ENCODE data around the gene DIP2C. TPM values are rescaled to one million over a fixed set of nuclear protein-coding genes. Genes with fewer than 3 reads are reported as not detected.
A peak's percentile ranks its signal among the peaks of the same experiment; 100 is the strongest.

DIP2C gene
- total RNA-seq, 2 donors from 2014 or later, result 21.1 to 23.8 TPM

DNA sequence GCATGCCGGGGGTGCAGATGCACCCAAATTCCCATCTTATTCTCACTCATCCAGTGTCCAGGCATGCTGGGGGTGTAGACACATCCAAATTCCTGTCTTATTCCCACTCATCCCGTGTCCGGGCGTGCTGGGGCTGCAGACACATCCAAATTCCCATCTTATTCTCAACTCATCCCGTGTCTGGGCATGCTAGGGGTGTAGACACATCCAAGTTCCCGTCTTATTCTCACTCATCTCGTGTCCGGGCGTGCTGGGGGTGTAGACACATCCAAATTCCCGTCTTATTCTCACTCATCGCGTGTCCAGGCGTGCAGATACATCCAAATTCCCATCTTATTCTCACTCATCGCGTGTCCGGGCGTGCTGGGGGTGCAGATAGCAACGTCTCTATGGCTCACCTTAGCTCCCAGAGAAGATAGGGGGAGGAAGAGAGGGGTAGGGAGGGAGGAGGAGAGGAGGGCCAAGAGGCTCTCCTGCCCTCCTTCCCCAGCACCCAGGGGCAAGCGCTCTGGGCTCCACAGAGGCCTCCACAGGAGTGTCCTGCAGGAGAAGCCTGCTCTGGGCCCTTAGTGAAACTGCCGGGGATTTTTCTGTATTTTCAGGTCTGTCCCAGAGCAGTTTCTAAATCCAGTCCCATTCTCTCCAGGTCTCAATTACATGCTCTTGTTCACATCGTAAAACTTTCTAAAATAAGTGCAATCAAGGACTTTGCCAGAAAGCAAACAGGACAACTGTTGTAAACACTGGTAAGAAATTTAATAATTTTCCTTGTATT, 210.8 kb downstream of the DIP2C start:
- H3K9me3 ChIP-seq, result no peaks in the 10 kb centered on the region
- no peaks in the 10 kb centered on the region for H3K36me3 ChIP-seq
- H3K4me3 ChIP-seq, result no peak overlapping the region
- TF ChIP-seq CTCF (IDR thresholded peaks at IDR 0.05), result no peak
- no peaks in the 10 kb centered on the region for H3K27me3 ChIP-seq
- peaks cover 0 to 9% of the 10 kb centered on the region in 2 donors for H3K4me1 ChIP-seq
- DNase-seq (ENCODE audit: low spot score), result no peak
- H3K27ac ChIP-seq, result no peak overlapping the region

DNA sequence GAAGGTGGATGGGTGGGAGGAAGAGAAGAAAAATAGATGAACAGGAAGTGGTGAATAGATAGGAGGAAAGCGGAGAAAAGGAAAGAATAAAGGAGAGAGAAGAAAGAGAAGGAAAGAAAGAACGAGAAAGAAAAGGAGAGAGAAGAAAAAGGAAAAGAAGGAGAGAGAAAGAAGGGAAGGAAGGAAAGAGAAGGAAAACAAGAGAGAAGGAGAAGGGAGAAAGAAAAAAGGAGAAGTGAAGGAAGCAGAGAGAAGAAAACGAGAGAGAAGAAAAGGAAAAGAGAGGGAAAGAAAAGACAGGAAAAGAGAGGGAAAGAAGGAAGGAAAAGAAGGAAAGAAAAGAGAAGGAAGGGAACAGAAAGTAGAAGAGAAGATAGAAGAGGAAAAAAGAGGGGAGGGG, 211.8 kb downstream of the DIP2C start:
- Histone ChIP-seq H3K4me1 (peaks cover 0 to 9% of the 10 kb centered on the region in 2 donors), H3K4me3 (no peak overlapping the region), H3K9me3 (no peaks in the 10 kb centered on the region), H3K36me3 (no peaks in the 10 kb centered on the region), H3K27me3 (no peaks in the 10 kb centered on the region), H3K27ac (no peak overlapping the region)
- no peak for TF ChIP-seq CTCF (IDR thresholded peaks at IDR 0.05)
- no peak for DNase-seq (ENCODE audit: low spot score)

DNA sequence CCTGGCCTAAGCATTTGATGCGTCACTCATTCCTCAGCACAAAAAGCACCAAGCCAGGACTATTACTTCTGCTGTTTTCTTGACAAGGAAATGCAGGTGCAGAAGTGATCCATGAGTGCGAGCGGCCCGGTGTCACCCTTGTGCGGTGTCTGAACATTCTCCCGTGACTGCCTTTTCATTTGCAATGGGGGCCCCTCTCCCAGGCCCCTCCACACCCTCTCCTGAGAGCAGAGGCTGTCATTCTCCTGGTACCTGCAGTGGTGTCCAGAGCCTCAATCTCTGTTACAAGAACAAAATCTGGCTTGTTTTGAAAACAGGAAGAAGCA, 213.1 kb downstream of the DIP2C start:
- no peak for DNase-seq (ENCODE audit: low spot score)
- Histone ChIP-seq H3K36me3 (no peaks in the 10 kb centered on the region), H3K4me1 (peaks cover 0 to 8% of the 10 kb centered on the region in 2 donors), H3K4me3 (no peak overlapping the region), H3K9me3 (no peaks in the 10 kb centered on the region), H3K27ac (no peak overlapping the region), H3K27me3 (no peaks in the 10 kb centered on the region)
- no peak for TF ChIP-seq CTCF (IDR thresholded peaks at IDR 0.05)

GRCh38 chr10:475709-476454, 213.6 kb downstream of the DIP2C start:
- peaks cover 0 to 2% of the 10 kb centered on the region in 2 donors for H3K4me1 ChIP-seq
- H3K27me3 ChIP-seq, result no peaks in the 10 kb centered on the region
- no peak for TF ChIP-seq CTCF (IDR thresholded peaks at IDR 0.05)
- H3K9me3 ChIP-seq, result no peaks in the 10 kb centered on the region
- H3K36me3 ChIP-seq, result peaks cover 2% of the 10 kb centered on the region
- no peak overlapping the region for H3K4me3 ChIP-seq
- peak; percentile 50 for DNase-seq (ENCODE audit: low spot score)
- H3K27ac ChIP-seq, result no peak overlapping the region

DNA sequence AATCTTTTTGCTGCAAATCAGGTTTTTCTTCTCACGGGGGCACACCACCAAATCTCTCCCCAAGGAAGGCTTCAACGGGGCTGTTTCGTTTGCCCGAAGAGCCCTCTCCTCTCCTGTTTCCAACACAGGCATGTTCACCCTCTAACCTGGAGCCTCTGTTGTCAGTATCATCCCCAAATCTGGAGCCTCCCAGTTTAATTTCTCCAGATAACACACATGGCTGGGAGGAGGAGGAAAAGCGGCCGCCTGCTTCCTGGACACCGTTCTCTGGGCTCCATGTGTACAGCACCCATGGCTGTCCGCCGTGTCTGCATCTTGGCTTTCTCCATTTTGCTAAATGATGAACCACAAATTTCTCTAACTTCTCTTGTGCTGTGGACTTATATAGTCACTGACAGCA, 214.5 kb downstream of the DIP2C start:
- no peaks in the 10 kb centered on the region for H3K27me3 ChIP-seq
- no peaks in the 10 kb centered on the region for H3K4me1 ChIP-seq
- peak; percentile 49 for DNase-seq (ENCODE audit: low spot score)
- H3K4me3 ChIP-seq, result no peak overlapping the region
- TF ChIP-seq CTCF (IDR thresholded peaks at IDR 0.05), result no peak
- no peaks in the 10 kb centered on the region for H3K9me3 ChIP-seq
- H3K27ac ChIP-seq, result no peak overlapping the region
- peaks cover 10% of the 10 kb centered on the region for H3K36me3 ChIP-seq
